HFF-Myc (cell line): ENCODE data around the gene NEUROG3.

Source experiments
- DNase-seq: peaks from one replicate; pipeline ENCODE4 v3.0.0-alpha.2; 2011; ENCODE audit warnings: low read depth; ENCODE audit errors: extremely low read depth
- H3K4me3 ChIP-seq: replicated peaks from 2 replicates; pipeline ENCODE4 v1.5.1; 2011; ENCODE audit warnings: low read depth, mild to moderate bottlenecking, control low read depth, low read length
- TF ChIP-seq, protein P1 (sequence below): IDR thresholded peaks from 2 replicates; pipeline ENCODE4 v1.5.1; 2012; ENCODE audit warnings: mild to moderate bottlenecking, low read depth, low read length, control low read depth; ENCODE audit errors: missing control alignments

NEUROG3 gene, protein sequence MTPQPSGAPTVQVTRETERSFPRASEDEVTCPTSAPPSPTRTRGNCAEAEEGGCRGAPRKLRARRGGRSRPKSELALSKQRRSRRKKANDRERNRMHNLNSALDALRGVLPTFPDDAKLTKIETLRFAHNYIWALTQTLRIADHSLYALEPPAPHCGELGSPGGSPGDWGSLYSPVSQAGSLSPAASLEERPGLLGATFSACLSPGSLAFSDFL

DNA sequence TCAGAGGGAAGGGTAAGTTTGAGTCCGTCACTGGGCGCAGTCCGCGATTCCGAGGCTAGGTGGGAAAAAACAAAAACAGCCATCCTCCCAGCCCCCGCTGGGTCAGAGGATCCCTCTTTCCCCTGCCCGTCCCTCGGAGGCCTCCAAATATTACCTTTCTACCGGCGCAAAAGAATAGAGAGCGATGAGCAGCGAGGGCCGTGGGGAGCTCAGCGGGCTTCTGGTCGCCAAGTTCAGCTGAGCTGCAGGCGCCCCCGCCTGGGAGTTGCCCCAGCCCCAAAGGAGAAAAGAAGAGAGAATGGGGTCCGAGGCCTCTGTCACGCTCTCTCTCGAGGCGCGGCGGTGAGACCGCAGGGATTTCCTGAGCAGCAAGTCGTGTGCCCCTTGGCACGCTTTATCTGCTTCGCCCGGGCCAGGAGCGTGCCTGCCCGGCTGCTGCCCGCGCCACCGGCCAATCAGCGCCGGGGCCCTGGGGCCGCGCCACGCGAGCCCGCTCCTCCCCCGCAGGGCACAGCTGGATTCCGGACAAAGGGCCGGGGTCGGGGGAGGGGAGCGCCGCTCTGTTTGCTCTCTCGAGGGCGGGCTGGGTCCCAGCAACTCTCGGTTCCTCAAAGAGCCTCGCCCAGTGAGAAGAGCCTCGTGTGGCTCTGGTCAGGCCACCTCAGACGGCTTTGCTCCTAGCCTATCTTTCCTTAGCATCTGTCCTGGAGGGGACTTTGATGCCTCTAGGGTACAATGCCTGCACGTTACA lies at the start of gene NEUROG3:
Gene NEUROG3 (minus strand): TSS at position 367 of the 751 bp plus-strand sequence. CDS start 379 bp downstream, outside the sequence.
- no peak within 1 kb of the TSS for H3K4me3 ChIP-seq
- DNase-seq: no peak
- TF ChIP-seq, protein P1, sequence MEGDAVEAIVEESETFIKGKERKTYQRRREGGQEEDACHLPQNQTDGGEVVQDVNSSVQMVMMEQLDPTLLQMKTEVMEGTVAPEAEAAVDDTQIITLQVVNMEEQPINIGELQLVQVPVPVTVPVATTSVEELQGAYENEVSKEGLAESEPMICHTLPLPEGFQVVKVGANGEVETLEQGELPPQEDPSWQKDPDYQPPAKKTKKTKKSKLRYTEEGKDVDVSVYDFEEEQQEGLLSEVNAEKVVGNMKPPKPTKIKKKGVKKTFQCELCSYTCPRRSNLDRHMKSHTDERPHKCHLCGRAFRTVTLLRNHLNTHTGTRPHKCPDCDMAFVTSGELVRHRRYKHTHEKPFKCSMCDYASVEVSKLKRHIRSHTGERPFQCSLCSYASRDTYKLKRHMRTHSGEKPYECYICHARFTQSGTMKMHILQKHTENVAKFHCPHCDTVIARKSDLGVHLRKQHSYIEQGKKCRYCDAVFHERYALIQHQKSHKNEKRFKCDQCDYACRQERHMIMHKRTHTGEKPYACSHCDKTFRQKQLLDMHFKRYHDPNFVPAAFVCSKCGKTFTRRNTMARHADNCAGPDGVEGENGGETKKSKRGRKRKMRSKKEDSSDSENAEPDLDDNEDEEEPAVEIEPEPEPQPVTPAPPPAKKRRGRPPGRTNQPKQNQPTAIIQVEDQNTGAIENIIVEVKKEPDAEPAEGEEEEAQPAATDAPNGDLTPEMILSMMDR: no peak

DNA sequence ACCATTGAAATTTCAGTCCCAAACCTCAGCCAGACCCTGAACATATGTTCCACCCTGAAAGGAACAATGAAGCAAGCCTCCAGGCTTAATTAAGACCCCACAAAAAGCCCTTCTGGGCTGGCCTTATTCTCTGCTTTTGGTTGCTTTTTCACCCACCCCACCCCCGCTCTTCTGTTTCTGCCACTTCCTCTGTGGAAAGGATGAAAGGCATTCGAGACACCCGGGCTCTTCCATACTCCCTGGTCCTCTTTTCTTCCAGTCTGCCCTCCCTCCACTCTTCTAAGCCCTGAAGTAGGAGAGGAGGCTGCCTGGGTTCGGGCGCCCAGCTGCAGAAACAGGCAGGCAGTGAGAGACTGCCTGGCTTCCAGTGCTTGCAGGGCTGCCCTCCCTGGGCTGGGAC lies 47.4 kb upstream of the NEUROG3 start:
- DNase-seq: no peak
- TF ChIP-seq, protein P1: no peak
- no peak overlapping the region for H3K4me3 ChIP-seq

DNA sequence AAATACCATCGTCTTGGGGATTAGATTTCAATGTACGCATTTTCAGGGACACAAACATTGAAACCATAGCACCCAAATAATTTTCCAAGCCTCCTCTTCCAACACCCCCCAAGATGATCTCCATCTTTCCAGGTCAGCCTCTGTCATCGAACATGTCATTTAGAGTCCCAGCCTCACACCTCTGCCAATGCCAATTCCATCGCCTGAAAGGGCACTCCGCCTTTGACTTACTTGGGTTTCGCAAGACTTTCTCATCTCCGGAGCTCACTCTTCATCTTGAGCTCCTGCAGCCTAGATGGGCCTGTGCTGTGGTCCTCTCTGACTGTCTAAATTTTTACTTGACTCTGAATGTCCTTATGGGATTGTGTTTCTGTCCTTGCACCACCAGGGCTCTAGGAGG lies 46.4 kb upstream of the NEUROG3 start:
- no peak for DNase-seq
- no peak overlapping the region for H3K4me3 ChIP-seq
- TF ChIP-seq, protein P1: no peak

DNA sequence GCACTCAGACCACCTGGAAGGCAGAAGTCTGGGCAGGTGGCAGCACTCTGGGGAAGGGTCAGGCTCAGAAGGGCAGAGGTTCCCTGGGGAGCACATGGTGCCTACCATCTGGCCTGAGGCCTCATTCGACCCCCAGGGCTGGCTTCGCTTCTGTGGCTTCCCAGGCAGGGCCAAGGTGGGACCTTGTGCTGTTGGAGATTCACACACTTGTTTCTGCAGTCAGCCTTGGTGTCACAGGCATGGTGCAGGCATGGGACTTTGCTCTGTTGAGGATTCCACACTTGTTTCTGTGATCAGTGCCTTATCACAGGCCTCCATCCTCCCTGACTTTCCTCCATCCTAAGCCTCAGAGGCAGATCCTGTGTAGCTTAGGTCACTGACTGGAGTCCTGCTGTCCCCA lies 45.5 kb upstream of the NEUROG3 start:
- DNase-seq: no peak
- H3K4me3 ChIP-seq: no peak overlapping the region
- TF ChIP-seq, protein P1: no peak

DNA sequence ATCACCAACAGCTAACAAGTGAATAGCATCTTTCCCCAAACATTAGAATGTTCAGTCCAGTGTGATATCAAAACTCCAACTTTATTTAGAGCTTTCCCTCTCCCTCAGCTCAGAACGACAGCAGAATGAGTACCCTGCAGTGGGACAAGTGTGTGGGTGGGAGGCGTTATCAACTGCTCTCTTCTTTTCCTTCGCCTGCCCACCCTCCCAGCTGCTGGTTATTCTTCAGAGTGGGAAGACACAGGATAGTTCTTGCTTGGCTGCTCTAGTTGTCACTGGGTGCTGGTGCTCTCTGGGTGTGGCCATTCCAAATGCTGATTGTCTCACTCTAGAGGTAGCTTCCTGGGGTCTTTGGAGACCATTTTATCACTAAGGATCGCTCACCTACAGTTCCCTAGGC lies 43.1 kb upstream of the NEUROG3 start:
- TF ChIP-seq, protein P1: no peak

DNA sequence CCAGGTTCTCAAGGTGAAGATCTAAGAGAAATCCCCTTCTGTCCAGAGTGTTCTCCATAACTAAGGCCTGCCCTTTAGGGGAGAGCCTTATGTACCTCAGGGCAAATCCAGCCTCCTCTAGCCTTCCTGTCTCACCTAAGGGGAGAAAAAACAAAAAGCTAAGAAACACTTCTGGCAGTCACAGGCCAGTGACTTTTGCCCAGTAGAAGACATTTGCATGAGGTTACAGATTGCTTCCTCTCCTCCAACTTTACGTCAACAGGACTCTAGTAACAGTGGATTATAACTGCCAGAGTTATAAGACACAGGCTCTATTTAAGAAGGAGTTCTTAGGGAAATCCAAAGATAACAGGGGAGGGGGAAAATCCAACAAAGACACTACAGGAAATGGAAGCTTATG lies 40.9 kb upstream of the NEUROG3 start:
- no peak overlapping the region for H3K4me3 ChIP-seq
- TF ChIP-seq, protein P1: no peak
- no peak for DNase-seq

More for the DNA sequence above, 43.1 kb upstream of the NEUROG3 start:
- H3K4me3 ChIP-seq: no peak overlapping the region
- DNase-seq: no peak
